ENCODE data around the gene LAMA5. TPM values are rescaled to one million over a fixed set of nuclear protein-coding genes. Genes with fewer than 3 reads are reported as not detected.

LAMA5 gene
- total and polyA plus RNA-seq, 9 donors, result 4.7 to 115 (median 42.2) TPM

DNA sequence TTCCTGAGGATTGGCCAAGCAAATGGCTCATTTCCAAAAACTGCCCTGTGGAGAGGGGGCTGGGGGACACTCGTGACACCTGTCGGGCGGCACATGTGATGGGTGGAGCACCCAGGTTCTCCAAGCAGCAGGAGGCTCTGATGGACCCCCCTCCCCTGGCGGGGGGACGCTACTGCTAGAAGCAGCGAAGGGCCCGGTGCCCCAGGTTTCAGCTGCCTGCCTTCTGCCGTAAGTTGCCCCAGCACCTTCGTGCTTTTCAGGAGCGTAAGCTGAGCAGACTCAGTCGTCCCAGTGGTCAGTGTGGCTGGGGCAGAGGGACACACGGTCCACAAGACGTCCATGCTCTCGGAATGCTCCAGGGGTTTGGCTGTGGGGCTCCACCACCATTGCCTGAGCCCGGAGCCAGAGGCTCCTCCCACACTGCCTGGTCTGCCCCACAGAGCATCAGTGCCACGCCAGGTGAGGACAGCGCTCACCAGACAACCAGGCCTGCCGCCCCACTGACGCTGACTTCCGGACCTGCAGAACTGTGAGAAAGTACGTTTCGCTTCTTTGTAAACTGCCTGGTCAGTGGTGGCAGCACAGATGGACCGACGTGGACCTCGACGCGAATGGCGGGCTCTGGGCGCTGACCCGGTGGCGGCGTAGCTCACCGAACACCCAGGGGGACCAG lies 68.4 kb downstream of the LAMA5 start:
- Histone ChIP-seq H3K9me3 (no peaks in the 10 kb centered on the region), H3K36me3 (no peaks in the 10 kb centered on the region), H3K4me1 (ENCODE audit: insufficient read depth) (peaks cover 4% of the 10 kb centered on the region), H3K4me3 (no peak overlapping the region), H3K27me3 (no peaks in the 10 kb centered on the region), H3K27ac (no peak overlapping the region)
- TF ChIP-seq, protein P1, sequence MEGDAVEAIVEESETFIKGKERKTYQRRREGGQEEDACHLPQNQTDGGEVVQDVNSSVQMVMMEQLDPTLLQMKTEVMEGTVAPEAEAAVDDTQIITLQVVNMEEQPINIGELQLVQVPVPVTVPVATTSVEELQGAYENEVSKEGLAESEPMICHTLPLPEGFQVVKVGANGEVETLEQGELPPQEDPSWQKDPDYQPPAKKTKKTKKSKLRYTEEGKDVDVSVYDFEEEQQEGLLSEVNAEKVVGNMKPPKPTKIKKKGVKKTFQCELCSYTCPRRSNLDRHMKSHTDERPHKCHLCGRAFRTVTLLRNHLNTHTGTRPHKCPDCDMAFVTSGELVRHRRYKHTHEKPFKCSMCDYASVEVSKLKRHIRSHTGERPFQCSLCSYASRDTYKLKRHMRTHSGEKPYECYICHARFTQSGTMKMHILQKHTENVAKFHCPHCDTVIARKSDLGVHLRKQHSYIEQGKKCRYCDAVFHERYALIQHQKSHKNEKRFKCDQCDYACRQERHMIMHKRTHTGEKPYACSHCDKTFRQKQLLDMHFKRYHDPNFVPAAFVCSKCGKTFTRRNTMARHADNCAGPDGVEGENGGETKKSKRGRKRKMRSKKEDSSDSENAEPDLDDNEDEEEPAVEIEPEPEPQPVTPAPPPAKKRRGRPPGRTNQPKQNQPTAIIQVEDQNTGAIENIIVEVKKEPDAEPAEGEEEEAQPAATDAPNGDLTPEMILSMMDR (IDR thresholded peaks at IDR 0.05), result no peak
- TF ChIP-seq EP300 (IDR thresholded peaks at IDR 0.05) (no peak), POLR2A (IDR thresholded peaks at IDR 0.05) (no peak)
- intact Hi-C loops (cut with DNase I), result no loop called here
- WGBS, 3 donors, result 84 to 88% (median 87%) methylated on average over 33 of the region's 33 CpGs
- no peak for DNase-seq

DNA sequence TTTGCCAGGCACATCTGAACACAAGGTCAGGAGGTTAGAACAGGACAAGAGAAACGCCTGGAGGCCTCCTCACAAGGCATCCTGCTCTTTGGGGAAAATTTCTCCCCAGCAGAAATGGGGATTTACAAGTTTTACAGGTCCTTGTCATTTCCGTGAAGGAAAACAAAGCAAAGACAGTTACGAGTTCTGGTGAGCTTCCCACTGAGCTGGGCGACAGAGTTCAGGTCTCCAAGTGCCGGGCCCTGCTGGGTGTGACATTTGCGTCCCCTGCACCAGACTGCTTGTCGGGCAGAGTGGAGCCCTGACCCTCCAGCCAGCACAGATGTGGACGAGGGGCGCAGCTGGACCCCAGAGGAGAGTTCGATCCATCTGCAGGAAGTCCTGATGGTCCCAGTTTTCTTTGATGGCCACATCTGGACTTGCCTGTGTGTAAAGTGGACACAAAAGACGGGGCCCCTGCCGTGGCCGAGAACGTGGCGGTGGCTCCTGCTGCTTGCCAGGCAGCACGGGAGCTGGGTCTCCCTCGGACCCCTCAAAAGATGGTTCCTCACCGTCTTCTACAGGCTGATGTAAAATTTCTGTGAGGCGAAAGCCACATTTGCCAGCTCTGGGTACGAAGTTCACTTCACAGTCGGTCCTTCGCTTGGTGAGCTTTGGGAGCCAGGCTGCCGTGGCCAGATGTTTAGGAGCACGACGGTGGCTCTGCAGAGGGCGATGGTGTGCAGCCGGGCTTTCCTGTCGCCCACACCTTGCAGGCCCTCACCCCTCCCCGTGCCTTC lies 69.5 kb downstream of the LAMA5 start:
- Histone ChIP-seq H3K27me3 (no peaks in the 10 kb centered on the region), H3K27ac (no peak overlapping the region), H3K36me3 (no peaks in the 10 kb centered on the region), H3K4me1 (ENCODE audit: insufficient read depth) (no peaks in the 10 kb centered on the region), H3K4me3 (no peak overlapping the region), H3K9me3 (no peaks in the 10 kb centered on the region)
- TF ChIP-seq, protein P1 (IDR thresholded peaks at IDR 0.05), result no peak
- no peak for TF ChIP-seq EP300 (IDR thresholded peaks at IDR 0.05)
- no peak for TF ChIP-seq POLR2A (IDR thresholded peaks at IDR 0.05)
- intact Hi-C loops (cut with DNase I), result no loop called here
- 84 to 88% (median 85%) methylated on average over 27 to 29 of the region's 29 CpGs for WGBS, 3 donors
- DNase-seq, result no peak

DNA sequence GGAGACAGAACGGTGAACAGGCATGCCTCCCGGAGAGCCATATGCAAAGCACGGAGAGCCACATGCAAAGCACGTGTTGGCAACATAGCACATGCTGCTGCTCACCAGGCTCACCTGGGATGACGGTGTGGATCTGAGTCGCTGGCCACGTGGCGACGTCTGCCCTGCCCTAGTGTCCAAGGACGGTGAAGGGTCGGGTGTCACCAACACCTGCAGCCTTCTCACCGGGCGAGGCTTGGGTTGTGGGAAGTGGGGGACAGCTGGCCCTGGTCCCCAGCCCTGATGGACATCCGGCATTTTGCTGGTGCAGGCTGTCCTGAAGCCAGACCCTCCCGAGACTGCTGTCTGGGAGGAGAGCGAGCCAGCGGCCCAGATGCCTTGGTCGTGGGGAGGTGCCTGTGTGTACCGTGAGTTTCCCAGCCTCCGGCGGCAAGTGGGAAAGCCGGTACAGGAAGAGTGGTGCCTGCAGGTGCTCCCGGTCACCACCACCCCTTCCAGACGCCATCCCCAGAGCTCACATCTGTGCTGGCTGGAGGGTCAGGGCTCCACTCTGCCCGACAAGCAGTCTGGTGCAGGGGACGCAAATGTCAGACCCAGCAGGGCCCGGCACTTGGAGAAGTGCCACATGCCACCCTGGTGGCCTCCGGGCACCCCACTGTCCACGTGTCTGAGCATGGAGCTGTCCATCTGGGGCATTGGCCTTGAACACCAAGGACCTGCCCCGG lies 70.2 kb downstream of the LAMA5 start:
- Histone ChIP-seq H3K36me3 (no peaks in the 10 kb centered on the region), H3K9me3 (no peaks in the 10 kb centered on the region), H3K4me3 (no peak overlapping the region), H3K27me3 (no peaks in the 10 kb centered on the region), H3K27ac (no peak overlapping the region), H3K4me1 (ENCODE audit: insufficient read depth) (no peaks in the 10 kb centered on the region)
- TF ChIP-seq, protein P1 (IDR thresholded peaks at IDR 0.05), result no peak
- TF ChIP-seq EP300 (IDR thresholded peaks at IDR 0.05), result no peak
- no peak for TF ChIP-seq POLR2A (IDR thresholded peaks at IDR 0.05)
- no peak for DNase-seq
- intact Hi-C loops (cut with DNase I), result no loop called here
- 77 to 80% (median 79%) methylated on average over 30 of the region's 30 CpGs for WGBS, 3 donors

DNA sequence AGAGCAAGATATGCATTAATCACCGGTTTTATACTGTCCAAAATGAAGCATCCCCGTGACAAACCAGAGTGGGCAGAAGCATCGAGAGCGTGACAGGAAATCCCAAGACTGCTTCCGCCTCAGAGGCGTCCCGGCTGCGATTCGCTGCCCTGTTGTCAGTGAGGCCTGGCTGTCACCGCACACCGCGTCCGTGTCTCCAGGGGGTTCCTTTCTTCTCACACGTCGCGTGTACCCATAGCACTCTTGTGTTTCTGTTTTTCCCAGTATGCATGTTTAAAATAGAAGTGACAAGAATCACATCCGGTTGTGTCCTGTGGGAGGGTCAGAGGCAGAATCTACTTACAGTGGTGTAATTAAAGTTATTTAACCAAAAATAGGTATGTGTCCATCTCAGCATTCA lies 72.6 kb downstream of the LAMA5 start:
- H3K27me3 ChIP-seq, result no peaks in the 10 kb centered on the region
- no peaks in the 10 kb centered on the region for H3K9me3 ChIP-seq
- DNase-seq, result no peak
- H3K4me3 ChIP-seq, result no peak overlapping the region
- H3K4me1 ChIP-seq (ENCODE audit: insufficient read depth), result no peaks in the 10 kb centered on the region
- intact Hi-C loops (cut with DNase I), result no loop called here
- H3K36me3 ChIP-seq, result no peaks in the 10 kb centered on the region
- TF ChIP-seq, protein P1 (IDR thresholded peaks at IDR 0.05), result no peak
- TF ChIP-seq EP300 (IDR thresholded peaks at IDR 0.05) (no peak), POLR2A (IDR thresholded peaks at IDR 0.05) (no peak)
- H3K27ac ChIP-seq, result no peak overlapping the region
- WGBS, 3 donors, result 88 to 91% (median 89%) methylated on average over 17 of the region's 17 CpGs

Data from ovary (tissue), 9 donors.